Measurements from ENCODE around the gene MYO10.
"Not testable (repeated sequence)": the region's sequence is repeated elsewhere in the genome, so short reads cannot be mapped to it uniquely, and the experiment has no call there.

MYO10 gene

GRCh38 chr5:16737209-16737608, 198.9 kb downstream of the MYO10 start:
- no peak for DNase-seq

GRCh38 chr5:16736158-16736995, 199.7 kb downstream of the MYO10 start:
- peak; percentile 69 for DNase-seq

DNA sequence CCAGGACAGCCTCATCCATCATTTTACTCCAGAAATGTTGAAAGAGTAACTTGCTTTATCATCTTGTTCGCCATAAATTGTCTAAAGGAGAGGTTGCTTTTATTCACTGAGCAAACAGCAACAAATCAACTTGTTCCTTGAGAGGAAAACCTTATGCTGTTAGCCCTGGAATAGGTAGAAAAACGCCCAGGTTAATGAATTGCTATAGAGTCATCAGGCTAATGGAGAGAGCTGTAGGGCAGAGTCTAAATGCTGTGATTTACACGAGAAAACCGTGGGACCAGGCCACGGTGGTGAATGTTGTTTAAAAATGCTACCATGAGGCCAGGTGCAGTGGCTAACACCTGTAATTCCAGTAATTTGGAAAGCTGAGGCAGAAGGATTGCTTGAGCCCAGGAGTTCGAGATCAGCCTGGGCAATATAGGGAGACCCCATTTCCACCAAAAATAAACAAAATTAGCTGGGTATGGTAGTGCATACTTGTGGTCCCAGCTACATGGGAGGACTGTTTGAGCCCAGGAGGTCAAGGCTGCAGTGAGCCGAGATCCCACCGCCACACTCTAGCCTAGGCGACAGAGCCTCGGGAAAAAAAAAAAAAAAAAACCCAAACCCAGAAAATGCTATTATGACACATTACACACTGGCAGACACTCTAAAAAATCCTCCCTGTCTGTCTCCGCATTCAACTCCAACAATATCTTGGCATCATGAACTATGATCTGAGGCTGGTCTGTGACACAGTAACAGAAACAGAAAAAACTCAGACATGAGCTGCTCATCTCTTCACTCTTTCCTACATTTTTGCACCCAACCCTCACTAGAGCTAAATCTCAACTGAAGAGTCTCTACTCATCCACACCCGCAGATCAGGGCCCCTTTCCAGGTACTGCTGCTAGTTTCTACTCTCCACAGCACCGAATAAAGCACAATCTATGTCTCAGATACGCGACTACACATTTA, 200.7 kb downstream of the MYO10 start:
- no peak for DNase-seq

- DNase-seq = no peak
Observed at GRCh38 chr5:16733331-16734006, 202.6 kb downstream of the MYO10 start.

GRCh38 chr5:16732356-16732755, 203.7 kb downstream of the MYO10 start:
- DNase-seq = no peak

DNA sequence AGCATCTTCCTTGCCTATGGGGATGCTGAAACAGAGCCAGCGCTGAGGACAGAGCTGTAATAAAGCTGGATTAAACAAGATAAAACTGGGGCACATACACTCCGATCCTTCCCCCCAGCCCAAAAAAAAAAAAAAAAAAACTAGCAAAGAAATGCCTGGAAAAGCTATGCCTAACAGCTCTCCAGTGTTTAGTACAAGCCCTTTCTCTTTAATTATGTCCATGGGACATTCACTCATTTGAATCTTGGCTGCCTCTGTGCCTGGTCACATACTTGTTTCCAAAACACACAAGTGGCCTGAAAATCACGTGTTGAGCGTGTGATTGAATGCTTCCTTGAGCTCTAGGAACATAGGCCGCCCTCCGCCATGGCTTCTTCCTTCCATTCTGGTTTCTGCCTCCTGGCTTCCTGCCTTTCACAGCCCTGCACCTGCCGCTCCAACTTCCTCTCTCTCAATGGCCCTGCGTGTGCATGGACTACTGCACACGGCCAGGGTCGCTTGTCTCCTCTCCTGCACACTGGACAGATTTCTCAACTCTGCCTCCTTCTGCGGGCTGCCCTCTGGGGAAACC, 208.2 kb downstream of the MYO10 start:
- peak; percentile 31 for DNase-seq

DNA sequence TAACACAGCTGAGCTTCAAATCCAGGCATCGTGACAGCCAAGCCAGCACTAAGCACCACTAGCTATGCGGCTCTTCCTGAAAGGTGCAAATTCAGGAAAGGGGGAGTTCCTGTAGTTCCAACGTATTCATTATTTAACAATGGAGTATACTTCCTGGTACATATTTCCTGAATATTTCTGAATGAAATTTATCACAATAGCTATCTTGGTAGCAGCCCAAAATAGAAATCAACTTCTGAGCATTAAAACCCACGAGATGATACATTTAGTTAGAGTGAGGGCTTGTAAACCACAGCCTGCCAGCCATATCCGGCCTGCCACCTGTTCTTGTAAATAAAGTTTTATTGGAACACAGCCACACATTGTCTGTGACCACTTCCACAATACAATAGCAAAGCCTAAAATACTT, 209.5 kb downstream of the MYO10 start:
- DNase-seq = no peak

GRCh38 chr5:16725575-16725974, 210.5 kb downstream of the MYO10 start:
- no peak for DNase-seq

GRCh38 chr5:16723821-16724220, 212.3 kb downstream of the MYO10 start:
- DNase-seq = no peak

DNA sequence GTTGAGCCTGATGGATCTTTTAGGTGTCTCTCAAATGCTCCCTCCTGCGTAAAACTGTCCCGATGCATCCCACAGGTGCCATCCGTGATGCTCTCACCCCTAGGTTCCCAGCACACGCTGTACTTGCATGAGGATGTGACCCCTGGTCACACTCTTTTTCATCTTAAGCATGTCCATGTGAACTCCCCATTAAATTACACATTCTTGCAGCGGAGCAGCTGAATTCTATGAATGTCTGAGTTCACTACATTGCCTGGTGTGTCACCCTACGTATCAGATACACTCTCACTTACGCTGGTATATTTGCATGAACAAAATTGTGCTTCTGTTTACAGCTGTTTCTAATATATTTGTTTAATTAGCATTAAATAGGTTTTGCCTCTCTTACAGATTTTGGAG, 214.0 kb downstream of the MYO10 start:
- DNase-seq = no peak

DNA sequence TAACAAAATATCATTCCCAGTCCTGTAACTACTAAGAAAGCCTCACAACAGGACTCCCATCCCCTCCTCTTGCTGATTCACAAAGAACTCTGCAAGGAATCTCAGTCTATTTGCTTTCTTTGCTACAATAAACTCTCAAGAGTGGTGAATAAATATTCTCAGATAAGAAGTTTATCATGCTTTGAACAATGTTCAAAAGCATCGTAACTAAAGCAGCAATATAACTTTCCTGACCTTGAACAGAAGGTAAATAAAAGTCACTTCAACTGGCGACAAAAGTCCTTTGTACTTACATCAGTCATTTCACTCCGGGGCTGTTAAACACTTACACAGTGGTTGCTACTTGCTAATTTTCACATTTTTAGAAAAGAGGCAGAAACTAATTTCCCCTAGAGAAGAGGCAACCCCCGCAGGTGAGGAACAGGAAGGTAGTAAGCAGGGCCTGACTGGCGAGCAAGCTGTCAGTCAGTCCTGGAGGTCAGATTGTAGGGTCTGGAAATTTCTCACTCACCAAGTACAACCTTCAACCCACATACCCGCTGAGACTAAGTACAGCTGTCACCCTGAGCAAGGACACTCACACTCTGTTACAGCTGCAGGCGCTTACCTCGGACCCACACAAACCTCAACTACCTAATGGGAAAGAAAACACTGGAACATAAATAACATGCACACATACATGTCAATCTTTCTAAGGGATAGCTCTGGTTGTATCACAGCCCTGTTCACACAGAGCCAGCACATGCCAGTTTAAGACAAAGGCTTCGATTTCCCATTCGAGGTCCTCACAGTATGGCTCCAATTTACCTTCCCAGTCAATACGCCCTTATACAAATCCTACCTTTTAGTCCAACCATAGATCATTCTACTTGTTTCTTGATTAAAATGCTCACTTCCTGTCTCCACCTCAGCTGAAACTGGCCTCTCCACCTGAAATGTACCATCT, 214.7 kb downstream of the MYO10 start:
- no peak for DNase-seq

- DNase-seq = not testable (repeated sequence)
Observed at GRCh38 chr5:16718036-16718435, 218.1 kb downstream of the MYO10 start.

DNA sequence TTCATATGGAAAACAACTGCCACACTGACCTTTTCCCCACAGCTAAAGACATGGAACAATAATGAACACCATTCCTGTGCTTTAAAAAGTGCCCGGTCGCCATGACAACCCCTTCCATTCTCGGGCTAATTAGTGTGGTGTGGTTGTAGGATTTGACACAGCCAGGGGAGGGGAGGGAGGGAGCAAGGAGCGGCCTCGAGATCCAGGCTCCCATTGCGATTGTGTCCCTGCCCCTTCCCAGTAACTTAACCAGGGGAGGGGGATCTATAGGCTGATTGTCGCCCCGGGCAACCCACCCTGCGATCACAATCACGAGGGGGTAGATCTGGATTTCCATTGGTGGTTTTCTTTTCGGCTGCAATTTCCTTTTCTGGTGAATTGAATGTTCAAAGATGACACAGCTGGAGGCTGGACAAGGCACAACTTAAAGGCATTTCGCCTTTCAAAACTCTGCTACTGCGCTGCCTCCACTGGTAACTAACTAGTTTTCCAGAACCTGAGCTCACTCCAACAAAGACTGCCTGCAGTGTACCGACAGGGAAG, 222.6 kb downstream of the MYO10 start:
- DNase-seq = no peak

DNA sequence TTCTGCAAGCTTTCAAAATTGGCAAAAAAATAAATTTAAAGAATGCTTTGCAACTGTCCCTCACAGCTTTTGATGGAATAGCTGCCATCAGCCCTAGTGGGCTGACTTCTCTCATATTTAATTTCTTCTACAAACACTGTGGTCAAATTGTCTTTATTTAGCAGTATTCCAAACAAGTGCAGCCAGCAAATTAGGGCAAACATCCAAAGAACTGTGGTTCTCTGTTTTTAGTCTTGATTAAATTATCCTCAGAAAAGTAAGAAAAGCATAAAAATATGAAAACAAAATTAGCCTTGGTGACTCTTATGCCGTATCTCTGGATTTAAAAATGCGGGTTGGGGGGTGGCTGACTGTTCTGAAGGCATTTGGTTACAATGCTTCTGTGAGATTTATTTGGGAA, 223.5 kb downstream of the MYO10 start:
- no peak for DNase-seq

- peak; percentile 30 for DNase-seq
Observed at GRCh38 chr5:16712178-16712577, 223.9 kb downstream of the MYO10 start.

DNA sequence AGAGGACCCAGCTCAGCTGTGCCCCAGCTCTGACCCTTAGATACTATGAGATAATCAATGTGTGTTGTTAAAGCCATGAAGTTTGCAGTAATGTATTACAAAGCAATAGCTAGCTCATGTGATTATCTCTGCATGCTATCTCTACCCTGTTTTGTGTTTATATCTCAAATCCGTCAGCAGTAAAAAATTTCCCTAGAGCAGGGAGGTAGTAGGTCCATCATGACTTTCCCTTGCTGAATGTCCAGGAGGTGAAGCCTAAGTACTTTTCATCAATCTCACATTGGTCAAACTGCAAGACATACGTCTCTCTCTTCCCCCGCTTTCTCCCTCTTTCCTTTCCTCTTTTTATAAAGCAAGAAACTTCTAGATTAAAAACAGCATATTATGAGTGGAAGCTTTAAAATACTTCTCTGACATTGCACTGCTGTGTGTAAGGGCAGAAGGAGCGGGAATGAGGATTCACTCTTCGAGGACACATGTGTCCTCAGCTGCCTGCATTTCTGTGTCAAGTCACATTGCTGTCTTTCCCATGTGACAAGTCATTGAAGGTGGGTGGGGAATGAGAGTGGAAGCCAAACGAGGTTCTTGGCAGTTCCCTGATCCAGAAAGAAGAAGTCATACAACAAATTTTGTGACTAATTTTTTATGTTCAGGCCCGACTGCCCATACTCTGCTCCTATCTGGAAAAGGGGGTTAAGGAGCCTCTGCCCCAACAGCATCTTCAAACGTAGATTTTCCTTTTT, 226.2 kb downstream of the MYO10 start:
- DNase-seq = no peak

DNA sequence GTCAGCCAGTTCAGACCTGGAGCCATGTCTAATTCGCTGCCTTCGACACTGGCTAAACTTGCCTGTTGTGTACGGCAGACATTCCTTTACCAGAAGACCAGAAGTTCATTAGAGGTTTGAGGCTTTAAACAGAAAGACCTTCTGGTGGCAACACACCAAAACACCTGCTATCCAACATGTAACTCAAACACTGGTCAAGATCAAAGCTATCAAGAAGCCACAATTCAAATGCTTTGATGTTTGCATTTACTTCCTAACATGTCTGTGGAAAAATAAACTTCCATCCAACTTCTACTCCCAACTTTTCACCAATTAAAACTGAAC, 228.3 kb downstream of the MYO10 start:
- DNase-seq = no peak

DNA sequence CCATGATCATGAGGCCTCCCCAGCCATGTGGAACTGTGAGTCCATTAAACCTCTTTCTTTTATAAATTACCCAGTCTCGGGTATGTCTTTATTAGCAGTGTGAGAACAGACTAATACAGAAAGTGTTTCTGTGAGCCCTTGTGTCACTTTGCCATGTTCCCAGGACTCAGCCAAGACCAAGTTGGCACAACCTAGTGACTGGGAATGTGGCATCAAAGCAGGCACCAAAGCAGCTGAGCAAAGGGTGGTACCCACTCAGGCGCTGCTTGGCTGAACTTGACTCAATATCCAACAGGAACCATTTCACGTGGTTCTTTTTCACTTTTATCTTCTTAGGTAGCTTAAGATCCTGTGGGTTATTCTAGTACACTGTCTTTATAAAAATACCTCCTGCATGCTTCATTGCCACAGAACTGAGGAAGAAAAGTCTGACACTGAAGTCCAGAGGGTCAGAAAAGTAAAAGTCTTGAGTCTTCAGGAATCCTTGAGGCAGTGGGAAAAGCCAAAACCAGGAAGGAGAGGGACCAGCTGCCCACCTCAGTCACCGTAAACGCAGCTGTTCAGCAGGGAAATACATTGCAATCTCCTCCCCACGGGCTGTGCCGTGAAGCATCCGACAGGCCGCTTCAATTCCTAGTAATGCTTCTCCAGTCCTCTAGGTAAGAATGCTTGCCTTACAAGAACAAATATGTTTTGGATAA, 228.8 kb downstream of the MYO10 start:
- DNase-seq = no peak

GRCh38 chr5:16704945-16705344, 231.1 kb downstream of the MYO10 start:
- no peak for DNase-seq

- no peak for DNase-seq
Observed at GRCh38 chr5:16702964-16703363, 233.1 kb downstream of the MYO10 start.
